ENCODE results near the gene CIDEB. TPM values are rescaled to one million over a fixed set of nuclear protein-coding genes. Genes with fewer than 3 reads are reported as not detected.

CIDEB gene
- total RNA-seq, 1 donor from 2014 or later: 19.1 TPM

DNA sequence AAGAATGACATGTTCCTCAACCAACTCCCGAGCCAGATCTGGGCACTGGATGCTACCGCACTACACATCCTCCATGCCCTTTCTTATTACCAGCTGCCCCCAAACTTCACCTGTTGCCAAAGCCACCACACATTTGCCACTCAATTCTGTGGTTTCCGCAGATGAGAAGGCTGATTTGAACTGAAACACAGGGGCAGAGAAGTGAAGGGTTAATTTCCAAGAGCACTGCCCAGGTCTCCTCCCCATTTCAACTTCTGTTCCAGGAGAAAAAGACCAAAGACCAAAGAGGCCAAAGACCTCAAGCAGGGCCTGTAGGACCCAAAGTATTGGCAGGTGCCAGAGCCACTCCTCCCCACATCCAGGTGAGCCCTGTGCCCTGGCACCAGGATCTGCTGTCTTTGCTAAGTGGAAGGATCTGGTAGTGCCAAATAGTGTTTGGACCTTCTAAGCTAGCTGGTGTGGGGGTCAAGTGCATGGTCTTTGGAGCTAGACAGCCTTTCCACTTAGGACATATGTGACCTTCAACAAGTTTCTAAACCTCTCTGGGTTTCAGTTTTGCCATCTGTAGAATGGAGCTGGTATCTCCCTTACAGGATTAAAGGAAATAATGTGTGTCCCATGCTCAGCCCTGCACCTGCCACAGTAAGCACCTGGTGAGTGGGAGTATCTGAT is 16.2 kb downstream of the CIDEB start:
- DNase-seq (ENCODE audit: low spot score): no peak

- DNase-seq (ENCODE audit: low spot score): no peak
Measured at GRCh38 chr14:24290746-24291145, 17.0 kb downstream of the CIDEB start.

DNA sequence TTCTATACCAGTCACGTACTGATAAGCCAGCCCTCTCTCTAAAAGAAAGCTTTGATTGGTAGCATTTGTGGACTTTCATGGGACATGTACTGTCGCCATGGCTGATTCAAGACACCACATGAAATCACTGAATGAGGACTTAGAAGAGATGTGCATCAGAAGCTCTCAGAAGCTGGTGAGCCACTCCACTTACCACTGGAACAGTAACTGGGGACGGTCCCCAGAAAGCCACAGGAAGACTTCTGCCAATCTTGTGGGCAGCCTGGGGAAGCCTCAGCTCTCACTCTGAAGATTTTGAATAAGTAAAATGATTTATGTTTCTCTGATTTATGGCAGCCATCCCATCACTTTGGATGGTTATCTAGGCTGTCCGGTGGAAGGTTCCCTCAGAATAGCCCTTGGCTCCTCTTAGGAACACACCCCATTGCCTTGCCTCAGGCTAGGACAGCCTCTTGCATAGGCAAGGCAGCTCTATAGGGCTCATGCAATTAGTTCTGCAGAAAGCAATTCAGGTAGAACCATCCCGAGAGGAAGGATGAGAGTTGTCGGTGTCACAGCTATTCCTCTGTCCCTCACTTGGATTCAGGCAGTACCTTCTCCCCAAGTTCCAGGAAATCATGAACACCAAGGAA is 18.0 kb downstream of the CIDEB start:
- DNase-seq (ENCODE audit: low spot score): no peak

DNA sequence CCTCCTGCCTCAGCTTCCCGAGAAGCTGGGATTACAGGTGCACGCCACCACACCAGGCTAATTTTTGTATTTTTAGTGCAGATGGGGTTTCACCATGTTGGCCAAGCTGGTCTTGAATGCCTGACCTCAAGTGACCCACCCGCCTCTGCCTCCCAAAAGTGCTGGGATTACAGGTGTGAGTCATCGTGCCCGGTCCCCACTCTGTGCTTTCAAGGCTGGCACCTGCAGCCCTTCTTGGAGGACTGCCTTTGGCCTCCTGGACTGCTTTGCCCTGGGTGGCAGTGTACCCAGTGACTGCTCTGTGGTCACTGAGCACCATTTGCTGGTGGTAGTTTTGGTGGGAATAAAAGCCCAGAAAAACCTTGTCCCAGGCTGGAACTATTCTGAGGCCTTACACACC is 20.8 kb downstream of the CIDEB start:
- DNase-seq (ENCODE audit: low spot score): no peak

GRCh38 chr14:24285351-24285750 is 22.4 kb downstream of the CIDEB start:
- DNase-seq (ENCODE audit: low spot score): no peak

GRCh38 chr14:24284501-24285035 is 23.2 kb downstream of the CIDEB start:
- DNase-seq (ENCODE audit: low spot score): no peak

DNA sequence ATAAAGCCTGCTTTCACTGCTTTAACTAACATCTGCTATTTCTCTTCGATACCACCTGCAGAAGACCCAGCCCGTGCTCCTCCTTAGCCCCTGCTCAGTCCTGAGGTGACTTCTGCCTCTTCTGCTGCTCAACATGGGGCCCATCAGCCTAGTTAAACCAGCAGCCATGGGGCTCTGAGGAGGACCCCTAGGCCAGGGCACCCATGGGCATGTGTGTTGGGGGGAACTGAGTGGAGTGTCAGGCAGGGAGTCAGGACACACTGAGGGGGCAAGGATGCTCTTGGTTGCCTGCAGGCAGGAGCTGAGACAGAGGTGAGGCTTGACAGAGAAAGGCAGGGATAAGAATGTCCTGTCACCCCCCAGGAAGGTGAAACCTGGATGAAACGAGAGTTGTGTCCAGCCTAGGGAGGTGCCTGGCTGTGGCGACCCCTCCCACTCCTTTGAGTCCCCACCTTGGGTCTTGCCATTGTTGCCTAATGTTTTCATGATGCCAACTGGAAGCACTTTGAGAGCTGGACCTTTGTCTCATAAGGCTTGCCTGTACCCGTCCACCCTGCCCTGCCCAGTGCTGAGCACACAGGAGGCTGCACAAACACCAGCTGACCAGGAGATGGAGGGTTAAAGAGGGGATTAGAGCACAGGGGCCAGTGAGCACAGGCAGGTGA is 23.8 kb downstream of the CIDEB start:
- DNase-seq (ENCODE audit: low spot score): no peak

- no peak for DNase-seq (ENCODE audit: low spot score)
Measured at GRCh38 chr14:24282736-24283135, 25.0 kb downstream of the CIDEB start.

- DNase-seq (ENCODE audit: low spot score): no peak
Measured at GRCh38 chr14:24281636-24282035, 26.1 kb downstream of the CIDEB start.

DNA sequence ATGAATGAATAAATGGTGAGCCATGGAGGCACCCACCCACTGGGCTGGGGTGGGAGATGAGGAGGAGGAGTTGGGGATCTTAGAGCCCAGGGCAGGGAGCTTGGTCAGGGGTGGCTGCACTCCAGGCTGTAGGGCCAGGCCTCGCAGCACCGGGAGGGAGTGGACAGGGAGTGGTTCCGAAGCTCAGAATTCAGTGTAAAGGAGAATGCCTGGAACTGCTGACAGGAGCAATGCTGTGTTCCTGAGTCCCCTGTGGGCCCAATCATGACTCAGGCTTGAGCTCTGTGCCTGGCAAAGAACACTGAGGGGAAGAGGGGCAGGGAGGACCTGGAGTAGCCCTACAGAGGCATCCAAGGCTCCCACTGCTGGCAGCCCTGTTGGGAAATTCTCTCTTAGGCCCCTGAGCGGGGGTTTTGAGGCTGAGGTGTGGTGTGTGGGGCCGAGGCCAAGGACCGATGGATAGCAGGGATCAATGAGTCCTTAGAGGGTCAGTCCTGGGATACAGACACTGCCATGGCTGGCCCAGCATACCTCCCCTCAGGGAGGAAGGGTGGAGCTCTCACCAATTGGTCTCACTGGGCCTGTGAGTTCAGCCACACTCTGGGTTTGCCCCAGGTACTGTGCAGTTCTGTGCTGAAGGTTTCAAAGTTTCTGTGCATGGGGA is 26.8 kb downstream of the CIDEB start:
- no peak for DNase-seq (ENCODE audit: low spot score)

- DNase-seq (ENCODE audit: low spot score): no peak
Measured at GRCh38 chr14:24279301-24280186, 28.2 kb downstream of the CIDEB start.

DNA sequence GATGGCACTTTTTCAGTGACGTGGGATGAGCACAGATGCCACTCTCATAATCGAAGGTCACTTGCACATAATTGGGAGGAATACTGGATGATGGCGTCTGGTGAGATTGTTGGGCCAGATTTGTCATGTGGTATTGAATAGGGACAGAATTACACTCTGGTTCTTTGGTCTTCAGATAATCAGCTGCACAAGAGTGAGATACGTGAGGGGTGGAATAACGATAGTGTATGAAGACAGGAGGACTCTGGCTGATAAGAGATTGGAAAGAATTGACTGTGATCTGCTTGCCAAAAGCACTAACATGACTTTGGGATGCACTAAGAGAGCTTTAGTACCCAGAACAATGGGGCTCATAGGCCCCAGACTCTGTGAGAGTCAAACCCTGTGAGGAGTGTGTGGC is 29.4 kb downstream of the CIDEB start:
- DNase-seq (ENCODE audit: low spot score): no peak

DNA sequence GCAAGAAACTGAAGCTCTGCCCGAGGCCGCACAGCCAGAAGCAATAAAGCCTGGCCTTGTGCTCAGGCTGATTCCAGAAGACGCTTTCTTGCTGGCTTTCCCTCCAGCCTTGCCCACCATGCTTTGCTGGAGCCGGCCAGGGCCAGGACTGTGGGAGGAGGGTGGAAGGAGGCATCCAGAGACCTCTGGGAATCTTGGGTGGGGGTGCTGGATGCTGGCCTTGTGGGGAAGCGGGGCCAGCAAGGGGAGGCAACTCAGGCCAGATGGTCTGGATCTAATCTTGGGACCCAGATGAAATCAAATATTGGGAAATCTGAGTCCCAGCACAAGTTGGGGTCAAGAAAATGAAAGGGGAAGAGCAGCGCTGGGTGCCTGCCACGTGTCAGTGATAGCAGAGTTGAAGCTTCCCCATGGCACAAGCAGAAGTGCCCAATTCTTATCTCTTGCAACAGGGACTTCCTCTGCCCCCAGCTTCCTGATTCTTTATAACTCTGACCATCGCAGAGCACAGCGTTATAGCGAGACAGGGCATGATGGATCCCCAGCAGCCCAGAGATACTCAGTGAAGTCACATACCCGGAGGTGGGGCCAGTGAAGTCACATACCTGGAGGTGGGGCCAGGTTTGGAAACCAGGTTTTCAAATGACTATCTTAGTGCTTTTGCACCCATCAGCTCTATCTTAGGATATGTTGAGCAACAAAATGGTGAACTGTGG is 30.0 kb downstream of the CIDEB start:
- no peak for DNase-seq (ENCODE audit: low spot score)

GRCh38 chr14:24277071-24277470 is 30.7 kb downstream of the CIDEB start:
- DNase-seq (ENCODE audit: low spot score): no peak

DNA sequence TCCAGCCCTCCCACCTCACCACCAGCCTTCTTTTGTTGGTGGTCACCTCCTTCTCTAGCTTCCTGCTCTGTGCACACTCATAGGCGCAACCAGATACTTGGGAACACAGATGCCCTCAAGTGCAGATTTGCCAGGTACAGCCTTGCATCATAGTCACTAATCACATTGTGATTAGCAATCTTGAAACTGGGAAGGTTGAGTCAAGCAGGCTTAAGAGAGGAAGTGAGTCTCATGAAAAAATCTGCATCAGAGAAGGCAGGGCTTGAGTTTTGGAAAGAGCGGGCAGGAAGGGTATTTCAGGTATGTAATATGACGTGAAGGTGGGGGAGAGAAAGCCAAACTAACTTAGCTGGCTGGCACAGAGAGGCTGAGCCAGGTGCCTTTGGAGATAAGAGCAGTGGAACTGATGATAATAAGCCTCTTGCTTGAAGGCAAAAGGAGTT is 33.7 kb downstream of the CIDEB start:
- no peak for DNase-seq (ENCODE audit: low spot score)

- DNase-seq (ENCODE audit: low spot score): no peak
Measured at GRCh38 chr14:24273422-24273998, 34.3 kb downstream of the CIDEB start.

- no peak for DNase-seq (ENCODE audit: low spot score)
Measured at GRCh38 chr14:24272467-24272866, 35.3 kb downstream of the CIDEB start.

GRCh38 chr14:24271834-24272263 is 35.9 kb downstream of the CIDEB start:
- DNase-seq (ENCODE audit: low spot score): no peak

DNA sequence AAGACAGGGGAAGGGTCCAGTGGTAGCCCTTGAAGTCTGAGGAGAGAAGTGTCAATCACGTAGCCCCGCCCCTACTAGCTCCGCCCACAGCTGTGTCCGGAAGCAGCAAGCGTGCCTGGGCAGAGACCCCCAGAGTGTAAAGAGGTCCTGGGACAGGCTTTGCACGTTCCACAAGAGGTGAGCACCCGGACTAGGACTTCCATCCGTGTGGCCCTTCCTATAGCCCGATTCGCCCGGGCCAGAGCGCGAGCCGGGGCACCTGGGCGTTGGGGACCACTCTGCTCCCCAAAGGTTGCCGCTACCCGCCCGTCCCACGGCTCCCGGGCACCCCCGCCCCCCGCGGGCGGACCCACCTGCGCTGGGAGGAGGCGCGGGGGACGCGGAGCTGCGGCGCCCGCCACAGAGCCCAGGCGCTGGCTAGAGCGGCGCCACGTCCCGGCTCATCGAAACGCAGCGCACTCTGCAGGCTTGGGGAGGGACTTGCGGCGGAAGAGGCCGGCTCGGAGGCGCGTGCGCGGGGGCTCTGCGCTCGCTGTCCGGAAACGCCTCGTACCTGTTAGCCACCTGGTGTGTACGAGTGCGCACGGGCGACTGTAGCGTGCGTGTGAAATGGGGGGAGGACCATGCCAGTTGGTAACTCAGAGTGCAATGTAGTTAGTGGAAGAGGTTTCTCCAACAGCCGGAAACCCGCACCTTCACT is 36.5 kb downstream of the CIDEB start, which contains the start of gene RABGGTA:
RABGGTA (minus strand) TSS at position 464 of the 700 bp plus-strand sequence. CDS start 482 bp downstream, outside the sequence.
- DNase-seq (ENCODE audit: low spot score): peak; percentile 94

Data from mesenteric fat pad (tissue), 1 donor.